Stimulated activated CD4-positive, alpha-beta T cell treated with anti-CD3 and anti-CD28 coated beads, Interleukin-12 subunit alpha, Interleukin-12 subunit beta, amount 100 ng/mL, for 4 hours (primary cell): ENCODE results near the gene EFS.
"Not testable (repeated sequence)": the region's sequence is repeated elsewhere in the genome, so short reads cannot be mapped to it uniquely, and the experiment has no call there.

Experiments
- DNase-seq: peaks from one replicate; pipeline ENCODE4 v3.0.0-alpha.2; 2020

The EFS gene

DNA sequence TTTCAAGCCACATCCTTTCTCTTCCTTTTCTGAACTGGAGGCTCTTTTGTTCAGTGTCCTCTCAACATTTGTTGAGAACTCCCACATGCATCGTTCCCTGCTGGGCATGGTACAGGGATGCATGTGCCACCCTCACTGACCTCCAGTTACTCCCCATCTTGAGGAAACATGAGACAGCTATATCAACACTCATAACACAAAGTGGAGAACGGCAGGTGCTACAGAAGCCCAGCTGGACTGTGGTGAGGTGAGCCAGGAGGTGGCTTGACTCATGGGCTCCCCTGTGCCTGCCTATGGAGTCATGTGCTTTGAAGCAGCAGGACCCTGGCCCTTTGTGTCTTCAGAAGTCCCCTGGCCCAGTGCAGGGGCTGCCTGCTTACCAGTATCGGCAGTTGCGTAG, 33.4 kb upstream of the EFS start:
- no peak for DNase-seq

DNA sequence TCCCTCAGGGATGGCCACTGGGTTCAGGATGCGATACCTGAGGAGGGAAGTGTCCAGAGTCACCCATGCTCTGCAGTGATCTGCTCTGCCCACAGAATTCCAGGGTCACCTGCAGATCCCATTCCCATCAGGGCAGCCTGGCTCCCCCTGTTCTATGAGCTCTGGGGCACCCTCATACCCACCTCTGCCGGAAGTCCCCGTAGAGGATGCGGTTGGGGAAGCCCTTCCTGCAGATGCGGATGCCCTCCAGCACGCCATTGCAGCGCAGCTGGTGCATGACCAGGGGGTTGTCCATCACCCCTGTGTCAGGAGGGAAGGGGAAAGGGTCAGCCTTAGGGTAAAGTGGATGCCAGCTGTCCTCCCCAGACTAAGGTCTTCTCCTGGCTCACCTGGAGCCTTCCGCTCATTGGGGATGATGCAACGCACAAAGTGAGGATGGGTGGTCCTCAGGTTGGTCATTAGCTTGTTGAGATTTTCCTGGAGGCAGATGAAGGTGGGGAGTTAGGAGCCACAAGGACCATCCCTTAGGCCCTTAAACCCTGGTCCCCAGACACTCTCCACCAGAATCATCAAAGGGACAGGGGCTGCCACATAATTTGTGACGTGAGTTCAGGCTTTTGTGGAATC, 31.9 kb upstream of the EFS start:
- no peak for DNase-seq

DNA sequence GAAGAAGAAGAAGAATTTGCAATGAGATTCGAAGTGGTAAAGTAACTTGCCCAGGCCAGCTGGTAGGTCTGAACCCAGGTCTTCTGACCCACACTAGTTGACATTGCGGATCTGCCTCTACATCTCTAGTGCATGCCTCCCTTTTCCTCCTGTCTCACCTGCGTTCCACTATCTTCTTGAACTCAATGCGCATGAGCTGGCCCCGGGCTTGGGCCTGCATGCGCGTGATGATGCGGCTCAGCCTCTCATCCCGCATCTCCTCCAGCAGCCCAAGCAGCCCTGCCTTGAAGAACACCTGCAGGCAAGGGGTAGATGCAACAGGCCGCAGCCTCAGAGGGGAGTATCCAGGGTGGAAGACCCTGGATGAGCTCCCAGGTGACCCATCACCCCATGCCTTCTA, 31.2 kb upstream of the EFS start:
- DNase-seq = no peak

DNA sequence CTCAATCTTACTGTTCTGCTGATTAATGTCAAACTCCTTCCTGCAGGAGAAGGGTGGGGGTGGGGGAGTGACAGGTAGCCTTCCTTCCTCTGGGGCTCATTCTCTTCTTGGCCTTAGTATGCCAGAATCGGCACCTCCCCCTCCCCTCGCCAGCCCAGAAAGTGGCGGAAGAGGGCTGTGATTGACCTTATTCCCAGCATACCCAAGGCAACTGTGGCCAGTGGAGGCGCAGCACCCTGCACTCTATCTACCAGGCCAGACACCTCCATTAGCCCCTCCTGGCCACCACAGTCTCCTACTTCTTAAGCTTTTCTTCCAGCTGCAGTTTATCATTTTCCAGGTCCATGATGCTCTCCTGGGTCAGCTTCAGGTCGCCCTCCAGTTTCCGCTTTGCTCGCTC, 27.6 kb upstream of the EFS start:
- no peak for DNase-seq

DNA sequence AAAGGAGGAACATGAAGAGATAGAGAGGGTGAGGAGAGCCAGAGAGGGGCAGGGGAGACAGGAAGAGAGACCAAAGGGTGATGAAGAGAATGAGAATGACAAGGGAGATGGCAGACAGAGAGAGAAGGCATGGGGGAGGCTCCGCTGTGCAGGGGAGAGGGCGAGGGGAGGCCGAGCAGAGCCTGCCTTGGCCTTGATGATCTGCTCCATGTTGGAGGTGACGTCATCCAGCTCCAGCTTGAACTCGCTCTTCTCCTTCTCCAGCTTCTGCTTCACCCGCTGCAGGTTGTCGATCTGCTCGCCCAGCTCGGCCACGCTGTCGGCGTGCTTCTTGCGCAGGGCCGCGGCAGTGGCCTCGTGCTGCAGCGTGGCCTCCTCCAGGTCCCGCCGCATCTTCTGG, 24.9 kb upstream of the EFS start:
- not testable (repeated sequence) for DNase-seq

DNA sequence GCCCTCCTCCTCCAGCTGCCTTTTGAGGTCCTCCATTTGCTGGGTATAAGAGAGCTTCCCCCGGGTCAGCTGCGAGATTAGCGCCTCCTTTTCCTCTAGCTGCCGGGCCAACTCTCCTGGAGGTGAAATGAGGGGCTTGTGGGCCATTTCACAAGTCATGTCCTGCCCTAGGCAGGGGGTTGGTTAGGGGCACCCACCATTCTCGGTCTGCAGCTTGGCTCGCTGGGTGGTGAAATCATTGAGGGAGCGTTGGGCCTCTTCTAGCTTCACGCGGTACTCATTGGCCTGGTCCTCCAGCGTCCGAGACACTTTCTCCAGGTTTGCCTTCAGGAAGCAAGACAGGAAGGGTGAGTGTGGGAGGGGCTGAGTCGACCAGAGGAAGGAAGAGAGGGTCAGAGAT, 24.4 kb upstream of the EFS start:
- DNase-seq = no peak

DNA sequence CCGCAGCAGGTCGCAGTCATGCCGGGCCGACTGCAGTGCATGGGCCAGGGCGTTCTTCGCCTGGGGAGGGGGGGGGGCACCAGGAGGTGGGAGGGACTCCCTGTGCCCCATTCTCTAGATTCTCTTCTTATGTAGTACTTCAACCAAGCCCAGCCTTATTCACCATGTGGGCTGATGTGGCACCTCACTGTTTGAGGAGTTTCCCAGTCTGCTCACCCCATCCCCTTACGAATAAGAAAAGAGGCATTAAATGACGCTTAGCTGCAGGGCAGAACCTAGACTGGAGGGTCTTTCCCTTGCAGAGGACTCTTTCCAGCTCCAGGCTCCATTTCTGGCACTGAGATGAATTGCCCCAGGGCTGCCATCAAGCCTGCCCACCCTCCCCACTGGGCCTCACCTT, 24.0 kb upstream of the EFS start:
- DNase-seq = no peak

DNA sequence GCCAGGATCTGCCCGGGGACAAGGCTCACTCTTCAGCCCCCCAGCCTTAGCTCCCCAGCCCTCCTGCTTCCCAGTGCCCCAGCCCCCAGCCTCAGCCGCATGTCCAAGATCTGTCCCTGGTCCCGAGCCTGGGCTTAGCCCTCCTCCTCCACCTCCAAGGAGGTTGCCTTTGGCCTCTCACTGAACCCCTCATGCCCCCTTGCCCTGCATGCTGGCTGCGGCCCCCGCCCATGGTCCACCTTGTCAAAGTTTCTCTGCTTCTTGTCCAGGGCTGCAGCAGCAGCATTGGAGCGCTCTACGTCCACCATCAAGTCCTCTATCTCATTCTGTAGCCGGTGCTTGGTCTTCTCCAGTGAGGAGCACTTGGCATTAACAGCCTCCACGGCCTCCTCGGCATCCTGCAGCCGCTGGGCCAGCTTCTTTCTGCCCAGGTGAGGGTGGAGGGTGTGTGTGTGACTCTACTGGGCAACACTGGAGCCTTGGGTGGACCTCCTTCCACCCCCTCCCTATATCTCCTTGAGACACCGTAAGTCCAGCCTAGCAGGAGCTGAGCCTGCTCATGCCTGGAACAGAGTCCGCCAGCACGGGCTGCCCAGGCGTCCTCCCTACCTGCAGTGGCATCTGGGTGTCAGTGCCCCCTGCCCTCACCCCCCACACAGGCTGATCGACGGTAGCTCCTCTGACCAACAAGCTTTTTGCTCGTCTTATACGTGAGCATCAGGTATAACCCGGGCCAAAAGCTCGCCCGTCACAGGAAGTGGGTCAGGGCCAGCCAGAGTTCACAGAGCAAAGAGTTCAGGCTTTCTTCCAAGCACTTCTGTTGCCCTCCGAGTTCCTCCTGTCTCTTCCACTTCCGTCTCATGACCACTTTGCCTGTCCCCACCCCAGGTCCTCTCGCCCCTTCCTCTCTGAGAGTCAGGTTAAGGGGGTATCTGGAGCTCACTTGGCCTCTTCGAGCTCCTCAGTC, 23.2 kb upstream of the EFS start:
- DNase-seq = no peak

DNA sequence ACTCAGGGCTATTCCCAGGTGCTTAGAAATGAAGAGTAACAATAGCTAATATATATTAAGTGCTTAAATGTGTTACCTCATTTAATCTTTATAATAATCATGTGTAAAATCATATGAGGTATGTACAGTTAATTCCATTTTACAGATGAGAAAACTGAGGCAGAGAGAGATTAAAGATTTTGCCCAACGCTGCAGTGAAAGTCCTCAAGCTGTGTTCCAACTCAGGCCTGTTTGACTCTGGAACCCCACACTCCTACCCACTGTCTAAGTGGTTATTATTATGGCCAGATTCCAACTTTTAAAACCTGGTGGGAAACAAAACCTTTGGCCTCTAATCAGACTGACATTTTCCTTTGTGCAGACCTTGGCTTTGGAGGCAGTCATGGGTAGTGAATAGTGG, 22.0 kb upstream of the EFS start:
- no peak for DNase-seq

DNA sequence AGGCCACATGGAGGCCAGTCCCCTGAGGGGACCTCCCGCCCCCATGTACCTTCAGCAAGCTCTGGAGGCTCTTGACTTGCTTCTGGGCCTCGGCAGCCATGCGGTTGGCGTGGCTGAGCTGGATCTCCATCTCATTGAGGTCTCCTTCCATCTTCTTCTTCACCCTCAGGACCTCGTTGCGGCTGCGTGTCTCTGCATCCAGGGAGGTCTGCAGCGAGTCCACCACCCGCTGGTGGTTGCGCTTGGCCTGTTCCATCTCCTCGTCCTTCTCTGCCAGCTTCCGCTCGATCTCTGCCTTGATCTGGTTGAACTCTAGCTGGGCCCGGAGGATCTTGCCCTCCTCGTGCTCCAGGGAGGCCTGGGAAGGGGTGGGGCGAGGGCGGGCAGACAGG, 21.3 kb upstream of the EFS start:
- DNase-seq = not testable (repeated sequence)

DNA sequence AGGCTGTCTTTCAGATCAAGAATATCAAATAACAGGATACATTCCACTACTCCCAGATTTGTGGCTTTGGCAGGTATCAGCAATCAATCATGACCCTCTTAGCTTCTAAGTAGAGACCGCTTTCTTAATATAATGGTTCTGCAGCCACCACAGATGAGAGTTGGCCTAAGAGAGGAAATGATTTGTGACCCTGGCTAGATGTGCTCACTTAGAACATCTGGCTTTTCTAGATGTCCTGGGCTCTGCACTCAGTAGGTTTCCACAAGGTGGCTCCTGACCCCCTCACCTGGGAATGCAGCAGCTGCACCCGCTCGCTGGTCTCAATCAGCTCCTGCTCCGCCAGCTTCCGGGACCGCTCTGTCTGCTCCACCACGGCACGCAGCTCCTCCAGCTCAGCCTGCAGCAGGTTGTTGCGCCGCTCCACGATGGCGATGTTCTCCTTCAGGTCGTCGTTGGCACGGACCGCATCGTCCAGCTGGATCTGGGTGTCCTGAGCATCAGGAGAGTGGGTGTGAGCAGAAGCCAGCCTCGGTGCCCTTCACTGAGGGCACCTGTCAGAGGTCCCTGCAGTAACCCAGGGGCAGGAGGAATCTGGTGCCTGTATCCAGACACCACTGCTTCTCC, 20.8 kb upstream of the EFS start:
- DNase-seq = no peak

DNA sequence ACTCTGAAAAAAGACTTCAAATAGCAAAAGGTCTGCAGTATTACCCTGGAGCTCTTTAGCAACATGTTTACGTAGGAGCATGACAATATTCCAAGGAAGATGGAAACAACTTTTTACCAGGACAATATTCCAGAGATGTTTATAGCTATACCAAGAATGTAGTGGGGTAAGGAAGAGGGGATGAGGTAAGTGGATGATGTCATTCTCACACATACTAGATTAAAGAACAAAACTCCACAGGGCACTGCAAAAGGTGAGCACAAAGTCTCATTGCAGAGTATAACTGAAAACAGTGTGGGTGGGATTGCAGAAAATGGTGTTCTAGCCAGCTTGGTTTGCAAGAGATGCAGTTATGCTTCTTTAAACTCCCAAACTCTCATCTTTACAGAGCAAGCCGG, 20.3 kb upstream of the EFS start:
- DNase-seq = no peak

DNA sequence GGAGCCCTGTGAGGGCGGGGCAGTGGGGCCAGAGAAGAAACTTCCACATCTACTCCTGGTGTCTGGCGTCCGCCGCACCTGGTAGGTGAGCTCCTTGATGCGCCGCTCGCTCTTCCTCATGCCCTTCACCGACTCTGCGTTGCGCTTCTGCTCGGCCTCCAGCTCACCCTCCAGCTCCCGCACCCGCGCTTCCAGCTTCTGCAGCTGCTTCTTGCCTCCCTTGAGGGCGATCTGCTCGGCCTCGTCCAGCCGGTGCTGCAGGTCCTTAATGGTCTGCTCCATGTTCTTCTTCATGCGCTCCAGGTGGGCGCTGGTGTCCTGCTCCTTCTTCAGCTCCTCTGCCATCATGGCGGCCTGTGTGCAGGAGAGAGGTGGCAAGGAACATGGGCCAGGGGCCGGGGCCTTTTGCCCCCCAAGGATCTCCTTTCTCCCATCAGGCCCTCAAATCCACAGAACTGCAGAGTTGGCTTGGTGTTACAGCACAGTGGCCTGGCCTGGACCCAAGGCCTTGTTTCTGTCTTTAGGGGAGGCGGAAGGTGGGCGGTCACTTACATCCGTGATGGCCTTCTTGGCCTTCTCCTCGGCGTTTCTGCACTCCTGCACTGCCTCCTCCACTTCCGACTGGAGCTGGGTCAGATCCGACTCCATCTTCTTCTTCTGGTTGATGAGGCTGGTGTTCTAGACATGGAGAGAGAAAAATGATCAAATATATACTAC, 19.6 kb upstream of the EFS start:
- DNase-seq = no peak

DNA sequence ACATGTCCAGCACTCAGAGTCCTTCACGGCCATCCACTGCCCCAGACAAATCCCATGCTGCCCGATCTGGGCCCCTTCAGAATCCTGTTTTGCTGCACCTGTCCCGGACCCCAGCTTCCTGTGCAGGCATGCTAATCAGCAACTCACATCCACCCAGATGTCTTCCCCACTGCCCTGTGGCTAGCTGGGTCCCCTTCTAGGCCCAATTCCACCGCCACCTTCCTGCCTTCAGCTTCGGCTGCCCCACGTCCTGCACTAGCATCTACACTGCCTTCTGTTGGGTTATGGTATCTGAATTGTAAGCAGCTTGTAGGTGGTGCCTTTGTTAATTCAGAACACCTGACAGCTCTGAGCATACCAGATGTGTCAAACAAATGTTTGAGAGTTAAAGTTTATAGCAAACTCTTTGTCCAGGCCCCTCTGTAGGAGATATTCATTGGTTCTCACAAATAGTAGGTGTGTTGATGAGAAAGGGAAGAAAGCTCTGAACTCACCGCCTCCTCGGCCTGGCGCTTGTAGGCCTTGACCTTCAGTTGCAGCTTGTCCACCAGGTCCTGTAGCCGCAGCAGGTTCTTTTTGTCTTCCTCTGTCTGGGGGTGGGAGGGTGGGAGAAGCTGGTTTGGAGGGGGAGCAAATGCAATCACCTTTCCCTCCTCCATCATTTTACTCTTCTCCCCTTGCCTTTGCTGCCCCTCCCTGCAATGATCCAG, 17.9 kb upstream of the EFS start:
- no peak for DNase-seq

DNA sequence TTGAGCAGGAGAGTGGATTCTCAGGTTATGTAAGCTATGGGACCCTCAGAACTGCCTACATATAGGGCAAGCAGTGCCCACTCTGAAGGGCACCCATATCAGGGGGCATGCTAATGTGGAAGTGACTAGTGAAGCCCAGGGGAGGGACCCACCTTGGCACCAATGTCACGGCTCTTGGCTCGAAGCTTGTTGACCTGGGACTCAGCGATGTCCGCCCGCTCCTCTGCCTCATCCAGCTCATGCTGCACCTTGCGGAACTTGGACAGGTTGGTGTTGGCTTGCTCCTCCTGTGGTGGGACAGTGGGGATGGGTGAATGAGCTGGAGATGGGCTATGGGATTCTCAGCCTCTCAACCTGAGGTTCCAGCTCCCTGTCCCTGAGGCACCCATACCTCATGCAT, 17.3 kb upstream of the EFS start:
- no peak for DNase-seq

DNA sequence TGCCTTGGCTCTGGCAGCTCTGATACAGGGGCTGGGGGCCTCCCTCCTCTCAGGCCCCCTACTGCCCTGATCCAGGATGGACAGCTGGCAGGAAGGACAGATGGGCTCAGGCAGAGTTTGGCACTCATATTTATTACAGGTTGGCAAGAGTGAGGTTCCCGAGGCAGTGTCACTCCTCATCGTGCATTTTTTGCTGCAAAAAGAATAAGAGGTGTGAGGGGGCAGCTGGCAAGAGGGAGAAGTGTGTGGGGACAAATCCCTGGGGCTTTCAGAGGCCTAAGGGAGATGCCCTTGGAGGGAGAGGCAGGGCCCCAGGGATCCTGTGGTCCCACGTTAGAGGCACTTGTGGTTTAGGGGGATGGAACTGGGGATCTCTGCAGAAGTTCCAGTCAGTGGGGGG, 16.9 kb upstream of the EFS start:
- no peak for DNase-seq

DNA sequence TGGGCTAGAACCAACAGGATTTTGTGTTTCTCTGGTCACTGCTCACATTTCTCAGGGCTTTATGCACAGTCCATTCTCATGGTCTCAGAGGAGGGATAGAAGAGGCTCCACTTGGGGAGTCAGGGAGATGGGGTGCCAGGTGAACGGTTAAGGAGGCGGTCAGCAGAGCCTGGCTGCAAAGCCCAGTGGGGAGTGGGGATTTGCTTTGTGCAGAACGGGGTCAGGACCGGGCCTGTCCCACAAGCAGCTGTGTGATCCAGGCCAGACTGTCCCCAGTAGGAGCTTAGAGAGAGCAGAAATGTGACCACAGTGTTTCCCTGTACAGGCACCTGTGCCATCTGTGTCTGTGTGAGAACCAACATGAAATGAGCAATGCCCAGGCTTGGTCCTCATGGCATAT, 16.0 kb upstream of the EFS start:
- DNase-seq = no peak

DNA sequence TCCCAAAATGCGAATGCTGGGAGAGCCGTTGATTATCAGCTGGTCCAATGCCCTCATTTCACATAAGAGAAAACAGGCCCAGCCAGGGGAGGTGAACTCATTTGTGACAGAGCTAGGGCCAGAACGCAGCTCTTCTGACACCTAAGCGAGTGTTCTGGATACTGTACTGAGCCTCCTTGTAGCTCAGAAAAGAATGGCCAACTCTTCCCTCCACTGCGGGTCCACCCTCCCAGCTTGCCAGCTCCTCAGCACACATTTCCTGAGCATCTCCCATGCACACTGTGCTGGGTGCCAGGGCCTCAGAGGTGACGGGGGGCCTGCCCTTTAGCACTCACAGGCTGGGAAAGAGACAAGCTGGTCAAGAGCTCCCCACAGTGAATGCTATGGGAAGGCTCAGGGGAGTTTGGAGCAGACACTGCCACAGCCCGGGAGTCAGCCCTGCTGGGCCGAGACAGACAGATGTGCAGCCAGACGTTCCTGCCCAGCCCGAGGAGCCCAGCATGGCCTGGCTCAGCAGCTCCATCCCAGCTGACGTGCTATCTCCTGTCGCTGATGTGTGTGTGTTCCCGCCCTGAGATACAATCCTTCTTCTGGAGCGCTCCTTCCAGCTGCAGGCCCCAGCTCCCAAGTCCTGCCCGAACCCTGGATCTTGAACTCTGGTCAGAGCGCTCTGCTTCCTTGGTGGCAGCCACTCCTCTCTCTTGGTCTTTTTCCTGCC, 15.4 kb upstream of the EFS start:
- no peak for DNase-seq

DNA sequence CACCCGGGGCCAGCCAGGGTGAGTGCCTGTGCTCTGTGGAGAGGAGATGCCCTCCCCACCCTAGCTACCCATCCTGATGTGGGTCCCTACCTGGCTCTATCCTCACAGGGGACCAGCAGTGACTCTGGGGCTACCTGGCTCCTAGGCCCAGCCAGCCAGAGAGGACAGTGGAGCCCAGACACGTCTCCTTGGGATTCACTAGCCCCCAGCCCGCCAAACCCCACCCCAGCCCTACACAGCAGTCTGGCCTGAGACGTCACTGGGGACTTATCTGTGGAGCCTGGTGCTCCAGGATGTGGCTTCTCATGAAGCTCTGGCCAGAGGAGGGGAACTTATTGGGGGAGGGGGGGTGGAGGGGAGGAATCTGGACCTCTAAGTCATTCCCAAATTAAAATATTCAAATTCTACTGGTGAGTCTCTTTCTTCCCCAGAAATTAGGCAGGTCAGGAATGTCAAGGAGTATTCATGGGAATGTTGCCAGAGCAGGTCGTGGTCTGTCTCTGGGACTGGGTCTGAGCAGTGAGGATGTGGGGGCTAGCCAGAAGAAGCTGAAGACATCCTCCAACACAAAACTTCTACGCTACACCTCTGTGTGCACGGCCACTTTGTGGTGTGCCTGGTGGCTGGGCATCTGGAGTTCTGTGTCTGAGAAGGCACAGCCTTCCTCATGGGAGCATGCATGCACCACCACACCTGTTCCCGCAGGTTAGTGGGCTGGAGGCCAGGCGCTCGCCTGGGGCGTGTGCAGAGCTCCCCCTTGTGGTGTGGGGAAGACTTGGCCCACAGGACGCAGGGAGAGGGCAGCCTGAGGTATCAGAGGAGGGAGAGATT, 14.6 kb upstream of the EFS start:
- DNase-seq = peak; percentile 65

DNA sequence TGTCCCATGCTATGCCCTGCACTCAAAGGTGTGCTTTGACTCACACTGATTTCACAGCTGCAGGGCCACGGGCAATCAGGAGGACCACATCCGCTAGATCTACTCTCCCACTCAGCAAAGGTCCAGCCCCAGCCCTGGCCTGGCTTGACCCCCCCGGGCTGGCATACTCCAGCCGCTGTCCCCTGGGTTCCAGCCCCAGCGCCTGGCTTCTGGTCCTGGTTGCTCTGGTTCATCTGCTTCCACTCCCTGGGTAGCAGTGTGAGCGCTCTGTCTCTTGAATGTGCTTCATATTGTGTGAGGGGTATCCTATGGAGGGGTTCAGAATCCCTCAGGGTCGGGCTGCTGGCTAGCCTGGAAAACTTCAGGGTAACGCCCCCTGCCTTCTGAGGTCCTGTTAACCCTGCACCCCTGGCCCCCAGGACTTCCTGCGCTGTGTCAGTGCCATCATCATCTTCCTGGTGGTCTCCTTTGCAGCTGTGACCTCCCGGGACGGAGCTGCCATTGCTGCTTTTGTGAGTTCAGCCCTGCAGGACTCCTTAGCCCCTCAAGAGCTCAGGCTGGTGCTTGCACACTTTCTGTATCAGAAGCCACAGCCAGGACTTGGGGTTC, 13.7 kb upstream of the EFS start:
- no peak for DNase-seq
